Colonic mucosa (tissue), 4 donors: ENCODE measurements around the gene RNF157. TPM values are rescaled to one million over a fixed set of nuclear protein-coding genes. Genes with fewer than 3 reads are reported as not detected.
"Not testable (repeated sequence)": the region's sequence is repeated elsewhere in the genome, so short reads cannot be mapped to it uniquely, and the experiment has no call there.

ENCODE experiments used
- DNase-seq: peaks from one replicate; pipeline ENCODE4 v3.0.0-alpha.2; 2020
- H3K27ac ChIP-seq: fragments of 200-600 bp; one replicate; pipeline ENCODE4 v1.8.0; 2021
- H3K27me3 ChIP-seq: fragments of 200-600 bp; one replicate; pipeline ENCODE4 v1.8.0; 2021
- H3K36me3 ChIP-seq: fragments of 200-600 bp; one replicate; pipeline ENCODE4 v1.8.0; 2021
- H3K4me1 ChIP-seq: fragments of 200-600 bp; one replicate; pipeline ENCODE4 v1.8.0; 2021; ENCODE audit warnings: mild to moderate bottlenecking
- H3K4me3 ChIP-seq: fragments of 200-600 bp; one replicate; pipeline ENCODE4 v1.8.0; 2021
- H3K9ac ChIP-seq, 2 donors: one replicate each; pipeline ENCODE4 v1.7.0; 2013; ENCODE audit warnings: control low read depth in 2 of 2, low read depth in 2 of 2, low read length in 2 of 2
- H3K9me3 ChIP-seq: fragments of 200-600 bp; one replicate; pipeline ENCODE4 v1.8.0; 2021
- CTCF ChIP-seq: fragments of 200-600 bp; IDR thresholded peaks from one replicate; pipeline ENCODE4 v1.8.0; 2022; ENCODE audit warnings: antibody characterized with exemption, mild to moderate bottlenecking
- intact Hi-C: fragments of 100-400 bp; cut with DNase I; formaldehyde crosslinking; loops from one replicate; pipeline ENCODE4 v1.14.1; 2022
- total RNA-seq, 2 donors: library from RNA; stranded (reverse); fragmentation: NEBNext Ultra II Directional in 1 of 2; extraction: Animal tissue kit (Norgen Biotek cat#: 25700) in 1 of 2; gene quantifications; one replicate each; pipeline ENCODE4 v1.2.1, GENCODE V29; 2021
- donor health status: healthy.
- donor health status: DM: no; HTN: no; CAD: no.
- donor health status: DM: no; HTN: no; CAD: no.

RNF157 gene
- total RNA-seq, 2 donors from 2014 or later = 23.7 to 30.2 TPM

DNA sequence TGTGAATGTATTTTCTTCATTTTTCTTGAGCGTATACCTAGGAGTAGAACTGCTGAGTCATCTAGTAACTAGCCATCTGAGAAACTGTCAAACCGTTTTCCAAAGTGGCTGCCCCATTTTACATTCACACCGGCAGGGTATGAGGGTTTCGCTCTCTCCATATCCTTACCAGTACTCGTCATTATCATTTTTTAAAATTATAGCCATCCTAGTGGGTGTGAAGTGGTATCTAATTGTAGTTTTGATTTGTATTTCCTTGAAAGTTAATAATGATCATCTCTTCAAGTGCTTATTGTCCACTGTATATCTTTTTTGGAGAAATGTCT lies 6.0 kb downstream of the RNF157 start:
- DNase-seq = no peak
- intact Hi-C loops = no loop called here
- Histone ChIP-seq H3K4me3 (no peak overlapping the region), H3K36me3 (no peaks in the 10 kb centered on the region), H3K9ac (no peak overlapping the region), H3K9me3 (no peaks in the 10 kb centered on the region), H3K4me1 (no peaks in the 10 kb centered on the region), H3K27ac (no peak overlapping the region), H3K27me3 (no peaks in the 10 kb centered on the region)
- no peak for TF ChIP-seq CTCF

GRCh38 chr17:76233588-76234353 lies 6.5 kb downstream of the RNF157 start:
- Histone ChIP-seq H3K9ac (no peak overlapping the region), H3K27ac (no peak overlapping the region), H3K9me3 (no peaks in the 10 kb centered on the region), H3K4me3 (no peak overlapping the region), H3K27me3 (no peaks in the 10 kb centered on the region), H3K4me1 (no peaks in the 10 kb centered on the region), H3K36me3 (no peaks in the 10 kb centered on the region)
- intact Hi-C loops = no loop called here
- DNase-seq = no peak
- TF ChIP-seq CTCF = no peak

- no peaks in the 10 kb centered on the region for H3K4me1 ChIP-seq
- no peak overlapping the region for H3K9ac ChIP-seq
- no peaks in the 10 kb centered on the region for H3K27me3 ChIP-seq
- intact Hi-C loops = no loop called here
- no peaks in the 10 kb centered on the region for H3K36me3 ChIP-seq
- no peaks in the 10 kb centered on the region for H3K9me3 ChIP-seq
- no peak overlapping the region for H3K4me3 ChIP-seq
- no peak for TF ChIP-seq CTCF
- no peak for DNase-seq
- H3K27ac ChIP-seq = no peak overlapping the region
These were observed 8.0 kb downstream of the RNF157 start for GRCh38 chr17:76232342-76232741.

- intact Hi-C loops, H3K4me1 ChIP-seq, DNase-seq: not testable (repeated sequence)
These were observed 13.5 kb downstream of the RNF157 start for GRCh38 chr17:76226749-76227148.

DNA sequence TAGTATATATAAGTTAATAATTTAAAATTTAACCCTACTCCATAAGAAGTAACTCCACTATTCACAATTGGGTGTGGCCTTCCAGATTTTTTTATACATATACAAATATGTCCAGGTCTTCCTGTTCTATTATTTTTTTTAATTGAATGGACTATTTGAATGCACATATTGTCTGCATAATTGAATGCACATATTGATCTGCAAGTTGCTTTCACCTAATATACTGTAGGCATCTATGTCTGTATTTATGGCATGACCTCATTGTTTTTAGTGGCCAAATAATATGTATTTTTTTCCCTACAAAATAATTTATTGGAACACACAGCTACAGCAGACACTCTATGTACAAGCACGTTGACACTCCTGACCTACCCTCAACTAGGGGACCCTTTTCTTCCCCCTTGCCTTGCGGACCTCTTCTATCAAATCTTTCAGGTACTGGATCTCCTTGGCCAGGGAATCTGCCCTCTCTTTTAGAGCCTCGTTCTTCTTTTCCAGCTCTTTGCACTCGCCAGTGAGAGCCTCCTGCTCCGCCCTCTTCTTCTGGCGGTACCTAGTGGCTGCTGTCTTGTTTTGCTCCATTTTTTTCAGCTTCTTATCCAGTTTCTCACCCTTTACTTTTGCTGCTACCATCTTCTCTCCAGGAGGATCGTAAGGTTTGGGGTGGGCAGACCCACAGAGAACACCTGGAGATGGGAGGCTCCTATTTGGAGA lies 14.8 kb downstream of the RNF157 start:
- H3K36me3 ChIP-seq, H3K4me3 ChIP-seq, H3K9ac ChIP-seq, DNase-seq, H3K9me3 ChIP-seq, H3K27me3 ChIP-seq, H3K4me1 ChIP-seq, H3K27ac ChIP-seq, intact Hi-C loops: not testable (repeated sequence)

More at GRCh38 chr17:76226749-76227148, 13.5 kb downstream of the RNF157 start:
- not testable (repeated sequence) for H3K27ac ChIP-seq, H3K9me3 ChIP-seq, H3K4me3 ChIP-seq, H3K27me3 ChIP-seq, H3K9ac ChIP-seq, H3K36me3 ChIP-seq

DNA sequence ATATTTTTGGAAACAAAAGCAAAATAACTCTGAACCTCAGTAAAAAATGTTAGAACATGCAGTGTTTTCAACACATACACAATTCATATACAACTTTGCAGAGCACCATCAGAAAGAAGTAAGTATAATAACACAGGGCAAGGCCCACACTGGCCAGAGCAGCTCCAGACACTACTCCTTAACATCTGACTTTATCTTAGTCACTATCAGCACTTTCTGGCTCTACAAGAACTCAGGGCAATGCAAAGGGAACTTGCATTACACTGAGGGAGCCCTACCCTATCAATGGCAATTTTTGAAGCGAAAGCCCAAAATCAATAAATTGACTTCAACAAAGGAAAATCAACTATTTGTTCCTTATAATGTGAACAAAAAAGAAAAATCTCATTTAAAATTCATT lies 16.5 kb downstream of the RNF157 start:
- no peak overlapping the region for H3K9ac ChIP-seq
- H3K4me3 ChIP-seq = no peak overlapping the region
- intact Hi-C loops = no loop called here
- no peak for TF ChIP-seq CTCF
- H3K9me3 ChIP-seq = no peaks in the 10 kb centered on the region
- no peaks in the 10 kb centered on the region for H3K36me3 ChIP-seq
- no peak overlapping the region for H3K27ac ChIP-seq
- H3K4me1 ChIP-seq = no peaks in the 10 kb centered on the region
- H3K27me3 ChIP-seq = no peaks in the 10 kb centered on the region
- no peak for DNase-seq
